Dedifferentiated amniotic fluid mesenchymal stem cell (primary cell): ENCODE results near the gene MEI1.
"Not testable (repeated sequence)": the region's sequence is repeated elsewhere in the genome, so short reads cannot be mapped to it uniquely, and the experiment has no call there.

ENCODE experiments used
- DNase-seq: peaks from one replicate; pipeline ENCODE4 v3.0.0-alpha.2; 2016; ENCODE audit errors: extremely low spot score

Gene MEI1

DNA sequence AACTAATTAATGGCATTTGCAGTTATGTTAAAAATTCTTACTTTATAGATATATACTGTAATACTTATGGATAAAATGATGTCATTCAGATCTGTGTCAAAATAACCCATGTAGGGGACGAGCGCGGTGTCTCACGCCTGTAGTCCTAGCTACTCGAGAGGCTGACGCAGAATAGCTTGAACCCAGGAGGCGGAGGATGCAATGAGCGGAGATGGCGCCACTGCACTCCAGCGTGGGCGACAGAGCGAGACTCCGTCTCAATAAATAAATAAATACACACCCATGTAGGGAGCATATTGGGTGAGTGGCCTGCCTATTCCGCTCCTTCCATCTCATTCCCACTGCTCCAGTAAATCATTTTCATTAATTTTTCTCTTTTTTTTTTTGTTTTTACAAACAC, 17.7 kb upstream of the MEI1 start:
- DNase-seq = no peak

GRCh38 chr22:41682033-41682807, 17.1 kb upstream of the MEI1 start:
- peak; percentile 81 for DNase-seq

GRCh38 chr22:41683052-41683451, 16.3 kb upstream of the MEI1 start:
- DNase-seq = no peak

DNA sequence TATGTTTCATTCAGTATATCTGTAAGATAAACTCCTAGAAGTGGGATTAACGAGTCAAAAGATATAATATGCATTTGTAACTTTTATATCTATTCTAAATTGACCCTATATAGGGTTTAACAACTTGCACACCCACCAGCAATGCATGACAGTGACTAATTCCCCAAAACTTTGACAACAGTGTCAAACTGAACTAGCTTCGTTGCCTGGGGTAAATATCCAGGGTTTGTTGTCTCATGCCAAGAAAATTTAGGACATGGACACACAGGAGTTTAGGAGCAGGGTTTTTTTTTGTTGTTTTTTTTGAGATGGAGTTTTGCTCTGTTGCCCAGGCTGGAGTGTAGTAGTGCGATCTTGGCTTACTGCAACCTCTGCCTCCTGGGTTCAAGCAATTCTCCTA, 15.7 kb upstream of the MEI1 start:
- no peak for DNase-seq

DNA sequence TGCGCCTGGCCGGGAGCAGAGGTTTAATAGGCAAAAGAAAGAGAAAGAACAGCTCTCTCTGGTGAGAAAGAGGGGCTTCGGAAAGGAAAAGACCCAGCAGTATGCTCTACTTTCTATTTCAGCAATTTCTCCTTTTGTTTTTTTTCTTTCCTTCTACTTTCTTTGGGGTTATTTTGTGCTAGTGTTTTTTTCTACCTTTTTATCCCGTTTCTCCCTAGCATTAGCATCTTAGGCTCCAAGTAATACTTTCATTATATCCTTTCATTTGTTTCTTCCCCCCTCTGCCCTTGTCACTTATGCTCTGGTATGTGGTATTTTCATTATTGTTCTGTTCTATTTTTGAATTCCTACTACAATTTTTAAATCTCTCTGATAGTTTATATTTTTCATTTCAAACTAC, 15.1 kb upstream of the MEI1 start:
- DNase-seq = no peak

- not testable (repeated sequence) for DNase-seq
Observed at GRCh38 chr22:41686890-41687289, 12.4 kb upstream of the MEI1 start.

DNA sequence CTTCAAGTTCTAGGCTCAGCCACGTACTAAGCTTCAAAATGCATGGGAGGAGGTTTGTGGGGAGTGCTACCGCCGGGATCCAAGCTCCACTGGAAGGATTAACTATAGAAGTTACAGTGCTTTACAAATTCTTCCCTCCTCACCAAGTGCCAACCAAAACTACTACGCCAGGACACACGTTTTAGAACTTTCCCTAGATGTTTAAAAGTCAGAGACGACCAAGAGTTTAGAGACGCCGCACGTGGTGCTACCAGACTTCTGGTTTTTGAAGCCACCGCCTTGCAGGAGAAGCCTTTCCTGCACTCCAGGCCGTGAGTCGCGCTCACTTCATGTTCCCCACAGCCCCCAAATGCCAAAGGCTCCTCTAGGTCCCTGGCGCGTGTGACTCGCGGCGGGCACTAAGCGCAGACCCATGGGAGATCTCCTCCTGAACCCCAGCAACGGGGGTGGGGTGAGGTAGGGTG, 11.4 kb upstream of the MEI1 start:
- no peak for DNase-seq

DNA sequence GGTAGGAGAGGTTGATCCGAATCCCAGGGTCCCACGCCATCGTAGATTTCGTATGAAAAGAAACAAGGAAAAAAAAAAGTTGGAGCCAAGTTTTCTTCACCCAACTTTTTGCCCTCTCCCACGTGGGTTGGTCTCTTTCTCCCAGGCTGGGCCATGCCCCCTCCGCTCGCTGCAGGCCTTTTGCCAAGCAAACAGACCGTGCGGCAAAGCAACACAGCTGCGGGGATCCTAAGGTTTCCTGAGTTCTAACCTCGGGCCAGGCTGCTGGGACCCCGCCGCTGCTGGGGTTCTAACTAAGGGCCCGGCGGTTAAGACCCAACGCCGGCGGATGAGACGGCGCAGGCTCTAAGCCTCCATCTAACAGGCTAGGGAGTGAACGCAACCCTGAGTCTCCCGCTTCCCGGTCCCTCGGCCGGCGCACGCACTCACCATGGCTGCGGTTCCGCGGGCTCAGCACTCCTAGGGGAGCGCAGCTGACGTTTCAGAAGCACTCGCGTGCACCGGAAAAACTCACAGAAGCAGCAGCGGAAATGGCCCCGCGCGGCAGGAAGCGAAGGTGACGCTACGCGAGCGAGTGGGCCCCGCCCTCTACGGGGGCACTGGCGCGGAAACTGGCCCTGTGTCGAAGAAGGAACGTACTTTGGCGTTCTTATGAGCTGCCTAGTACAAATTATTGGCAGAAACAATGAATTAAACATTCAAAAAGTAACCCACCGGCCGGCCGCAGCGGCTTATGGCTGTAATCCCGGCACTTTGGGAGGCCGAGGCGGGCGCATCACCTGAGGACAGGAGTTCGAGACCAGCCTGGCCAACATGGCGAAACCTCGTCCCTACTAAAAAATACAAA, 10.7 kb upstream of the MEI1 start, which contains the start of gene SNU13:
TSS of gene SNU13 (minus strand) at position 503 of the 847 bp plus-strand sequence. CDS start at position 432, 71 bp downstream.
- DNase-seq = peak; percentile 94

DNA sequence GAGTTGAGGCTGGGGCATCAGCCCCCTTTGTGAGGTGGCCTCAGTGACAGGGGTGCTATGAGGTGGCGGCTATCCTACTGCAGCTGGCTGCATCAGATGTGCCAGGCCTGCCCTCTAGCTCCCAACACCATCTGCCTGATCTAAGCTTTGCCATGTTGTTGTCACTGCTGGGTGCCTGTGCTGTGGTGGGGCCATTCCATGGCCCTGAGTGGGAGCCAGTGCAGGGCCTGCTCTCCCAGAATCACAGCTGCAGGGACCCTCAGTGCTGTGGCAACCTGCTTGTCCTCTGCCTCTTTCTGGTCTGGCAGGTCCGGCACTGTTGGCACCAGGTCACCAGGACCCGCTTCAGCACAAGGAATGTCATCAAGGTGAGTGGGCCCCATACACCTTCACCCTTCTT, 8.8 kb upstream of the MEI1 start:
- no peak for DNase-seq

GRCh38 chr22:41695211-41695610, 4.1 kb upstream of the MEI1 start:
- DNase-seq = no peak

GRCh38 chr22:41696703-41697102, 2.6 kb upstream of the MEI1 start:
- no peak for DNase-seq

DNA sequence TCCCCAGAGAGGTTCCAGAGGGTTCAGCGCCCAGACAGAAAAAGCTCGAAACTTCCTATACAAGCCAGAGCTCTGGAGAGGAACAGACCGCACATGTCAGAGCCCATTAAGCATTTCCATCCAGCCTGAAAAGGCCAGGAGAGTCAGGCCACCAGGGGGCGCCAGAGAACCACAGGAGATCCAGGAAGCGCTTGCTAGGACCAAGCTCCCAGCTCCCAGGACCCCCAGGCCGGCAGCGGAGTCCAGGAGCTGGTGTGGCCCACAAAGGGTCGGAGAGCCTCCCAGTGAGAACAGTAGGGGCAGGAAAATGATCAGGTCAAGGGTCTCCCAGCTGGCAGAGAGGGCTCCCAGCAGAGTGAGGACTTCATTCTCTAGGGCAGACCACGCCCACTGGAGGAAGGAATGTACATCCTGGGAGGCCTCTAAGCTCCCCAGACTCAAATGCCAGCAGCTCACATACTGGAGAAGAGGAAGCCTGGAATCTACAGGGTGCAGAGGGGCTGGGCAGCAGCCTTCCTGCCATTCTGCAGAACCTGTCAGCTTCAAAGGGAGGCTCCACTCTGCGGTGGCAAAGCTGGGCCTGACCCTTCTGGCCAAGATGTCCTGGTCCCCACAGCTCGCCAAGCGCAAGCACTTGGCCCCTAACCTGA, 2.1 kb upstream of the MEI1 start:
- peak; percentile 88 for DNase-seq

DNA sequence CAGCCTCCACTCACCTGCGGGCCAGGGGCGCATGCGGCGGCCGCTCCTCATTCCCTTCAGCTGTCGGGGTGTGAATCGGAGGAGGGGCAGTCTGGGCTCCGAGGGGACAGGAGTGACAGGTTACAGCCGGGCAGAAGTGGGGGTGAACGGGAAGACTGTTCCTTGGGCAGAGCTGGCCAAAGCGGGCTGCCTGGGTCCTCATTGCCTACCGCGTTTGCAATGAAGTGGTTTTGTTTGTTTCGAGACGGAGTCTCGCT, 733 bp downstream of the MEI1 start:
- no peak for DNase-seq

DNA sequence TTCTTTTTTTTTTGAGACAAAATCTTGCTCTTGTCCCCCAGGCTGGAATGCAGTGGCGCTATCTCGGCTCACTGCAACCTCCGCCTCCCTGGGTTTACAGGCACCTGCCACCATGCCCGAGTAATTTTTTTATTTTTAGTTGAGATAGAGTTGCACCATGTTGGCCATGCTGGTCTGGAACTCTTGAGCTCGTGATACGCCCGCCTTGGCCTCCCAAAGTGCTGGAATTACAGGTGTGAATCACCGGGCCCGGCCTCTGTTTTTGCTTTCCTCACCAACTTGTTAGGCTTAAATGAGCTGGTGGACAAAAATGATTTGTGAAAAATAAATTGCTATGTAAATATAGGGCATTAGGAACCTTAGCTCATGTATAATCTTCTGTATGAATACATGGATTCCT, 3.5 kb downstream of the MEI1 start:
- no peak for DNase-seq

GRCh38 chr22:41709341-41709740, 10.0 kb downstream of the MEI1 start:
- DNase-seq = no peak

GRCh38 chr22:41713004-41713403, 13.7 kb downstream of the MEI1 start:
- no peak for DNase-seq

- no peak for DNase-seq
Observed at GRCh38 chr22:41722496-41722895, 23.2 kb downstream of the MEI1 start.

GRCh38 chr22:41725510-41726110, 26.3 kb downstream of the MEI1 start:
- DNase-seq = no peak

DNA sequence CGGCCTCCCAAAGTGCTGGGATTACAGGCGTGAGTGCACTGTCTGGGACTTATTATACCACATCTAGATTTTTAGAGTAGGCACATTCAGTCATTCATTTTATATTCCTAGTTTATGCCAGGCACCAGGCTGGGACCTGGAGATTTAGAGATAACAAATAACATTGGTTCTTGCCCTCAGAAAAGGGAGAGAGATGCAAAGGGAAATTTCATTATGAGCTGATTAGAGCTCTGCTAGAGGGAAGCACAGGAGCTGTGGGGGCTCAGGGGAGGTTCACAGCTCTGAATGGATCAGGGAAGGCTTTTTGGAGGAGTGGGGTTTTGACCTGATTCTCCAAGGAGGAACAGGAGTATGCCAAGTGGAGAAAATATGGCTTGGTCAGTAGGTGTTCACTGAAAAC, 32.3 kb downstream of the MEI1 start:
- no peak for DNase-seq

GRCh38 chr22:41732096-41732772, 32.9 kb downstream of the MEI1 start:
- no peak for DNase-seq

- not testable (repeated sequence) for DNase-seq
Observed at GRCh38 chr22:41733241-41733640, 33.9 kb downstream of the MEI1 start.

DNA sequence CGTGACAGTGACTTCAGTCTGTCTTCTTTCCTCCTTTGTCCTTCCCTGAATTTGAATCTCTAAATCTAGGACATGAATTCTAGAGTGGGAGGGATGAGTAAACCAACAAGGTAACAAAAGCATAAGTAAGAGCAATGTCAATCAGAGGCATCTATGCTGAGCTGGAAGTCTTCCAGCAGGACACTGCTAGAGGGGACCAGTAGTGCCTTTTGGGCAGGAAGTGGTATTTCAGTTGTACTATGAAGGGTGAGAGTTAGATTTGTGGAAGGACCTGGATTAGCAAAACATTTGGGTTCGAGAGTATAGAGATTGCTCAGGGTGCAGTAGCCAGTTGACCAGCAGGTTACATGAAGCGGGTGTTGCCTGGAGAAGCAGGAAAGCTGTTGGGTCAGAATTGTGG, 40.3 kb downstream of the MEI1 start:
- DNase-seq = no peak
